K562 (cell line): ENCODE measurements around the gene CACNG5. TPM values are rescaled to one million over a fixed set of nuclear protein-coding genes. Genes with fewer than 3 reads are reported as not detected.

Experiments used
- ATAC-seq: fragments of 200-7000 bp; cut with Tn5 transposase; 3 replicates; pipeline ENCODE4 v1.9.1; 2020; ENCODE audit warnings: moderate library complexity
- BruUV-seq: library from RNA; stranded (reverse); fragments of 400-500 nt; replicated peaks from 2 replicates; lab custom pipeline; 2021; lab: Mats Ljungman, UMichigan
- CTCF ChIA-PET: fragments of 300-600 bp; formaldehyde crosslinking; extraction: SDS; loops from one replicate; lab custom pipeline; 2021; ENCODE audit warnings: low intra/inter-chr PET ratio; lab: Yijun Ruan, JAX
- POLR2A ChIA-PET: fragments of 300-600, 350-650 bp; sonication (Branson Sonifier 250); formaldehyde crosslinking; extraction: SDS; loops from one replicate; lab custom pipeline; 2021; ENCODE audit warnings: antibody characterized with exemption, inconsistent platforms; lab: Yijun Ruan, JAX
- DNase-seq, 4 experiments: peaks; one replicate each; pipeline versions ENCODE4 v3.0.0 to v3.0.0-alpha.2; 2011 to 2018; ENCODE audit warnings: low spot score in 3 of 4, mixed read lengths in 3 of 4; ENCODE audit errors: extremely low read depth in 1 of 4
- FAIRE-seq: peaks from 2 replicates; lab custom pipeline; 2011; peaks lifted over from hg19 to GRCh38; lab: Jason Lieb, UNC
- H2AFZ ChIP-seq: 2 replicates; pipeline ENCODE4 v1.6.0; 2011; ENCODE audit warnings: low read depth, low read length, control low read depth, inconsistent platforms
- H3K27ac ChIP-seq: fragments of 200-600 bp; 3 replicates; pipeline ENCODE4 v1.8.0; 2011; ENCODE audit warnings: low read depth, mild to moderate bottlenecking, control low read depth, inconsistent platforms, low read length, moderate library complexity, mixed read lengths; ENCODE audit errors: extremely low read depth
- H3K27me3 ChIP-seq, 2 experiments: fragments of 300-600 bp in 1 of 2; 2 replicates in 1 of 2; 3 replicates in 1 of 2; pipeline versions ENCODE4 v1.6.0 to v1.8.0; 2011; ENCODE audit warnings: inconsistent platforms in 2 of 2, low read length in 2 of 2, mild to moderate bottlenecking in 1 of 2, mixed read lengths in 1 of 2, moderate library complexity in 1 of 2; ENCODE audit not compliant: control insufficient read depth in 2 of 2, insufficient read depth in 2 of 2
- H3K36me3 ChIP-seq: fragments of 300-600 bp; 3 replicates; pipeline ENCODE4 v1.8.0; 2011; ENCODE audit warnings: mild to moderate bottlenecking, low read length, inconsistent platforms; ENCODE audit not compliant: control insufficient read depth, insufficient read depth
- H3K4me1 ChIP-seq, 2 experiments: fragments of 200-600 bp in 1 of 2; replicated peaks in 1 of 2; 2 replicates in 1 of 2; 3 replicates in 1 of 2; pipeline versions ENCODE4 v1.5.1 to v1.8.0; 2011; ENCODE audit warnings: inconsistent platforms in 2 of 2, low read length in 2 of 2, mild to moderate bottlenecking in 1 of 2, mixed read lengths in 1 of 2, moderate library complexity in 1 of 2; ENCODE audit not compliant: control insufficient read depth in 2 of 2, insufficient read depth in 2 of 2
- H3K4me2 ChIP-seq: 2 replicates; pipeline ENCODE4 v1.6.1; 2011; ENCODE audit warnings: low read length, control low read depth, inconsistent platforms, mixed read lengths; ENCODE audit not compliant: insufficient read depth
- H3K4me3 ChIP-seq: fragments of 200-600 bp; sonication (generic), shearing (Covaris generic); 2 replicates; pipeline ENCODE4 v1.5.1; 2016; ENCODE audit warnings: control low read depth, inconsistent platforms
- H3K79me2 ChIP-seq: fragments of 200-600 bp; 3 replicates; pipeline ENCODE4 v1.8.0; 2011; ENCODE audit warnings: low read length, inconsistent platforms; ENCODE audit not compliant: control insufficient read depth, insufficient read depth
- H3K9ac ChIP-seq, 2 experiments: 2 replicates each; pipeline versions ENCODE4 v1.6.0 to v1.6.1; 2011; ENCODE audit warnings: low read depth in 2 of 2, low read length in 2 of 2, control low read depth in 1 of 2, inconsistent platforms in 1 of 2, mild to moderate bottlenecking in 1 of 2, mixed read lengths in 1 of 2; ENCODE audit not compliant: insufficient read depth in 1 of 2
- H3K9me1 ChIP-seq: one replicate; pipeline ENCODE4 v1.6.0; 2011; ENCODE audit warnings: inconsistent platforms, mild to moderate bottlenecking, low read length, moderate library complexity; ENCODE audit not compliant: control insufficient read depth, insufficient read depth
- H3K9me3 ChIP-seq: replicated peaks from 2 replicates; pipeline ENCODE4 v1.5.1; 2011; ENCODE audit warnings: low read depth, low read length, inconsistent platforms; ENCODE audit not compliant: control insufficient read depth, insufficient read depth
- H4K20me1 ChIP-seq: replicated peaks from 2 replicates; pipeline ENCODE4 v1.6.1; 2011; ENCODE audit warnings: low read length, inconsistent platforms, mixed read lengths; ENCODE audit not compliant: control insufficient read depth, insufficient read depth
- DDX20 ChIP-seq: fragments of 450-650 bp; IDR thresholded peaks from 2 replicates; pipeline ENCODE4 v1.6.1; 2016; ENCODE audit warnings: missing genetic modification characterization, low read depth, mild to moderate bottlenecking, missing compliant biosample characterization, moderate library complexity
- PURB ChIP-seq: sonication (generic); formaldehyde crosslinking; IDR thresholded peaks from 2 replicates; pipeline ENCODE4 v1.9.0; 2021; ENCODE audit warnings: low read depth, mild to moderate bottlenecking, missing genetic modification reagents
- SIN3B ChIP-seq: fragments of 450-650 bp; IDR thresholded peaks from 2 replicates; pipeline ENCODE4 v1.6.1; 2017; ENCODE audit warnings: low read depth, mild to moderate bottlenecking, moderate library complexity
- SOX6 ChIP-seq: fragments of 450-650 bp; IDR thresholded peaks from 2 replicates; pipeline ENCODE4 v1.6.1; 2014; ENCODE audit warnings: mild to moderate bottlenecking
- WGBS: fragments of 100-300 bp; shearing (Covaris generic); methylation state at CpG from one replicate; pipeline ENCODE4 v1.1.6; 2016; ENCODE audit warnings: low coverage, mixed read lengths; ENCODE audit not compliant: insufficient coverage; ENCODE audit errors: missing lambda C conversion rate; 5-methylcytosine and 5-hydroxymethylcytosine counted together
- in situ Hi-C: fragments of 300-500 bp; cut with MboI; formaldehyde crosslinking; loops from 4 replicates; pipeline ENCODE4 v1.15.0; 2018; ENCODE audit warnings: inconsistent platforms, mixed read lengths
- intact Hi-C: fragments of 100-400 bp; cut with micrococcal nuclease; formaldehyde crosslinking; loops from 2 replicates; pipeline ENCODE4 v1.14.2; 2022
- polyA plus RNA-seq, 8 experiments: library from polyadenylated mRNA; depleted of rRNA in 4 of 8; stranded (reverse) in 5 of 8; unstranded in 3 of 8; fragments of >200 nt; fragmentation: Nextera tagmentation in 2 of 8; fragmentation: Illumina TruSeq in 1 of 8; extraction: Ambion mirVana in 2 of 8; extraction: Trizol in 1 of 8; gene quantifications; 2 replicates each; pipeline versions ENCODE4 v1.2.1 to v1.2.3, GENCODE V29; 2011 to 2014; ENCODE audit warnings: inconsistent platforms in 1 of 8, missing spikeins in 1 of 8
- total RNA-seq, 7 experiments: library from RNA; depleted of rRNA in 6 of 7; stranded (reverse); fragments of >200 nt in 6 of 7; fragmentation: Illumina TruSeq in 2 of 7; extraction: Trizol in 2 of 7; gene quantifications; 2 replicates each; pipeline versions ENCODE4 v1.2.1 to v1.2.3, GENCODE V29; 2011 to 2021; ENCODE audit warnings: low replicate concordance in 1 of 7
- TF ChIP-seq, protein P1 (sequence below): fragments of 250-450 bp; sonication (Bioruptor Pico); IDR thresholded peaks from 2 replicates; pipeline ENCODE4 v1.4.0; 2020; ENCODE audit warnings: mild to moderate bottlenecking
- TF ChIP-seq, protein P2 (sequence below): fragments of 250-450 bp; sonication (Bioruptor Pico); IDR thresholded peaks from 2 replicates; pipeline ENCODE4 v1.8.0; 2021; ENCODE audit warnings: borderline replicate concordance, mild to moderate bottlenecking, moderate library complexity; ENCODE audit not compliant: poor library complexity, severe bottlenecking

Gene CACNG5
- total and polyA plus RNA-seq, 9 of the 15 experiments (the other 6 are each of a cell fraction or from before 2014, with no cell fraction given), result not detected

DNA sequence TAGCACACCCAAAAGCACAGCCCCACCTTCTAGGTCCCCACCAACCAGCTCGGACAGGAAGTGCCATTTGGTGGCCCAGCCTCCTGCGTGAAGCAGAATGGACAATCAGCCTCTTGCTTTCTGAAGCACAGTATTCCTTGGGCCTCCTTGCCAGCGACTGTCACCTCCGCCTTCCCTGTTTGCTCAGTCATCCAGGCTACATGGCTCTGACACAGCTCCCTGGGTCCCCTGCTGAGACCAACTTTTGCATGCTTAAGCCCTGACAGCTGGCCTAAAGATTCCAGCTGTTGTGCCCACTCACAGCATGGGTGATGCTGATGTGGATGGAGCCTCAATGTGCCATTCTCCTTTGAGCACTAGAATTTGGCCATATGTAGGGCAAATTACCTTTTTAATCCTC is 4.5 kb upstream of the CACNG5 start (continued):
- no peak for TF ChIP-seq SOX6

DNA sequence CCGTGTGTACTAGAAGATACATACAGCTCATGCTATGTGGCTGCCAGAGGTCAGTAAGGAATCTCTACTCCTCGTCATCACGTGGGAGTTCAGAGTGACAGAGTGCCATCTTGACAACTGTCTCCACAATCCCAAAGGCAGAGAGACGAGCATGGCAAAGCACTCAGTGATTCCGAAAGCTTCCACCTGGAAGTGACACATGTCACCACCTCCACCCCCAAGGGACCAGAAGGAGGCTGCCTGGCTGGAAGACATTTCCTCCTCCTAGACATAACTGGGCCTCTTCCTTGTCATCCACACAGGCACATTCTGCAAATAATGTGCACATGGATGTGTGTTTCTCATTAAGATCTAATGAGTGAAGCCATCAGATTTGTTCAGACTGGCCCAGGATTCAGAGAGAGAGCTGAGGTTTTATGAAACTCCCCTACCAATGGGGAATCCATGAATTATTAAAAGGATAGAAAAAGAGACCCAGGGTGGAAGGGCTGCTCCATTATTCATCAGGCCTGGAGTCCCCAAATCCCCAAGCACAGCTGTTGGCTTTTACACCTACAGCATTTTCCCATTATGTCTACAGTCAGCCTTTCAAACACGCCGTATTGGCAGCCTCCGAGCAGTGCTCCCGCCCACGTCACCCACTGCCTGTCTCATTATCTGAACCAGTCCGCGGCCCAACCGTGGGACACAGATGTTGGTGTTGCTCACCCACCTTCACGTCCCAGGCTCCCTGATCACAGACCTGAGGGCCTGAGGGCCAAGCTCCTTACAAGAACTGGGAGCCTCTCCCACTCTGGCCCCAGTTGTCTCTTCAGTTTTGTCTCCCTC is 3.3 kb upstream of the CACNG5 start:
- no peak overlapping the region for H3K27ac ChIP-seq
- TF ChIP-seq SIN3B (no peak), PURB (CRISPR knock-in tag) (no peak), DDX20 (no peak)
- TF ChIP-seq, protein P1, sequence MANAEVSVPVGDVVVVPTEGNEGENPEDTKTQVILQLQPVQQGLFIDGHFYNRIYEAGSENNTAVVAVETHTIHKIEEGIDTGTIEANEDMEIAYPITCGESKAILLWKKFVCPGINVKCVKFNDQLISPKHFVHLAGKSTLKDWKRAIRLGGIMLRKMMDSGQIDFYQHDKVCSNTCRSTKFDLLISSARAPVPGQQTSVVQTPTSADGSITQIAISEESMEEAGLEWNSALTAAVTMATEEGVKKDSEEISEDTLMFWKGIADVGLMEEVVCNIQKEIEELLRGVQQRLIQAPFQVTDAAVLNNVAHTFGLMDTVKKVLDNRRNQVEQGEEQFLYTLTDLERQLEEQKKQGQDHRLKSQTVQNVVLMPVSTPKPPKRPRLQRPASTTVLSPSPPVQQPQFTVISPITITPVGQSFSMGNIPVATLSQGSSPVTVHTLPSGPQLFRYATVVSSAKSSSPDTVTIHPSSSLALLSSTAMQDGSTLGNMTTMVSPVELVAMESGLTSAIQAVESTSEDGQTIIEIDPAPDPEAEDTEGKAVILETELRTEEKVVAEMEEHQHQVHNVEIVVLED (CRISPR knock-in tag), result no peak
- TF ChIP-seq, protein P2, sequence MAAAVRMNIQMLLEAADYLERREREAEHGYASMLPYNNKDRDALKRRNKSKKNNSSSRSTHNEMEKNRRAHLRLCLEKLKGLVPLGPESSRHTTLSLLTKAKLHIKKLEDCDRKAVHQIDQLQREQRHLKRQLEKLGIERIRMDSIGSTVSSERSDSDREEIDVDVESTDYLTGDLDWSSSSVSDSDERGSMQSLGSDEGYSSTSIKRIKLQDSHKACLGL (CRISPR knock-in tag), result no peak
- ChIA-PET POLR2A (no interaction called here), CTCF (no interaction called here)
- no peak overlapping the region for H3K4me3 ChIP-seq
- H2AFZ ChIP-seq, result no peak overlapping the region
- H3K27me3 ChIP-seq, result peaks cover 17 to 59% of the 10 kb centered on the region in 2 experiments
- peaks cover 0 to 9% of the 10 kb centered on the region in 2 experiments; a peak in 2 of 5 replicates for H3K4me1 ChIP-seq
- FAIRE-seq (no peak), ATAC-seq (no peak), DNase-seq (no peak)
- H3K9me3 ChIP-seq, result no peaks in the 10 kb centered on the region
- no peak overlapping the region for H3K4me2 ChIP-seq
- no peaks in the 10 kb centered on the region for H3K9me1 ChIP-seq
- no TSS peak for BruUV-seq
- H4K20me1 ChIP-seq, result peaks cover 23% of the 10 kb centered on the region
- in situ Hi-C loops, result no loop called here
- 2% methylated on average over 14 of the region's 14 CpGs for WGBS
- H3K79me2 ChIP-seq, result no peaks in the 10 kb centered on the region
- H3K9ac ChIP-seq, result no peak overlapping the region
- H3K36me3 ChIP-seq, result no peaks in the 10 kb centered on the region
- intact Hi-C loops, result no loop called here
